GM13976 (cell line): Measurements from ENCODE around the gene SH3RF1.

Experiments
- DNase-seq: peaks from one replicate; pipeline ENCODE4 v3.0.0; 2012; ENCODE audit warnings: low spot score
- in situ Hi-C: fragments of 300-500 bp; cut with MboI; formaldehyde crosslinking; loops from one replicate; pipeline ENCODE4 v1.12.0; 2022; ENCODE audit warnings: low sequenced_read_pairs, mixed read lengths, inconsistent platforms; ENCODE audit not compliant: unreplicated experiment
- TF ChIP-seq, protein P1 (sequence below): IDR thresholded peaks from 2 replicates; pipeline ENCODE4 v1.5.1; 2012; ENCODE audit warnings: borderline replicate concordance, mild to moderate bottlenecking; ENCODE audit not compliant: insufficient read depth; ENCODE audit errors: extremely low read depth, missing control alignments, control extremely low read depth

The SH3RF1 gene

DNA sequence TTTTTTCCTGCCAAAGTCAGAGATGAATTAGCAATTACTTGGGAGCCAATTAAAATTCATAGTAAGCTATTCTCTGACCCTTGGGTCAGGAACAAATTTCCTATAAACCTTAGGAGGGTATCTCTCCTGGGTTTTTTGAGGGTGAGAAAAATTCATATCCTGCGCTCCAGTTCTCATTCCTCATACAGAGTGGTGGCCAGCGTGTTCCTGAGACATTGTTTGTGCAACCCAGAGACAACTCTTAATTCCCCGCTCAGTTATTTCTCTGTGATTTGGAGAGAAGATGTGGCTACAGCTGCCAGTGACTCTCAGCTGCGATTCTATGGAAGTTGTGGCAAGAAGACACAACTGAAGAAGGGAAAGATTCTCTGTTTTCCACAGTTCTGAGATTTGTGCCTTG is 222.8 kb downstream of the SH3RF1 start:
- DNase-seq: no peak
- in situ Hi-C loops: no loop called here
- TF ChIP-seq, protein P1, sequence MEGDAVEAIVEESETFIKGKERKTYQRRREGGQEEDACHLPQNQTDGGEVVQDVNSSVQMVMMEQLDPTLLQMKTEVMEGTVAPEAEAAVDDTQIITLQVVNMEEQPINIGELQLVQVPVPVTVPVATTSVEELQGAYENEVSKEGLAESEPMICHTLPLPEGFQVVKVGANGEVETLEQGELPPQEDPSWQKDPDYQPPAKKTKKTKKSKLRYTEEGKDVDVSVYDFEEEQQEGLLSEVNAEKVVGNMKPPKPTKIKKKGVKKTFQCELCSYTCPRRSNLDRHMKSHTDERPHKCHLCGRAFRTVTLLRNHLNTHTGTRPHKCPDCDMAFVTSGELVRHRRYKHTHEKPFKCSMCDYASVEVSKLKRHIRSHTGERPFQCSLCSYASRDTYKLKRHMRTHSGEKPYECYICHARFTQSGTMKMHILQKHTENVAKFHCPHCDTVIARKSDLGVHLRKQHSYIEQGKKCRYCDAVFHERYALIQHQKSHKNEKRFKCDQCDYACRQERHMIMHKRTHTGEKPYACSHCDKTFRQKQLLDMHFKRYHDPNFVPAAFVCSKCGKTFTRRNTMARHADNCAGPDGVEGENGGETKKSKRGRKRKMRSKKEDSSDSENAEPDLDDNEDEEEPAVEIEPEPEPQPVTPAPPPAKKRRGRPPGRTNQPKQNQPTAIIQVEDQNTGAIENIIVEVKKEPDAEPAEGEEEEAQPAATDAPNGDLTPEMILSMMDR: no peak

DNA sequence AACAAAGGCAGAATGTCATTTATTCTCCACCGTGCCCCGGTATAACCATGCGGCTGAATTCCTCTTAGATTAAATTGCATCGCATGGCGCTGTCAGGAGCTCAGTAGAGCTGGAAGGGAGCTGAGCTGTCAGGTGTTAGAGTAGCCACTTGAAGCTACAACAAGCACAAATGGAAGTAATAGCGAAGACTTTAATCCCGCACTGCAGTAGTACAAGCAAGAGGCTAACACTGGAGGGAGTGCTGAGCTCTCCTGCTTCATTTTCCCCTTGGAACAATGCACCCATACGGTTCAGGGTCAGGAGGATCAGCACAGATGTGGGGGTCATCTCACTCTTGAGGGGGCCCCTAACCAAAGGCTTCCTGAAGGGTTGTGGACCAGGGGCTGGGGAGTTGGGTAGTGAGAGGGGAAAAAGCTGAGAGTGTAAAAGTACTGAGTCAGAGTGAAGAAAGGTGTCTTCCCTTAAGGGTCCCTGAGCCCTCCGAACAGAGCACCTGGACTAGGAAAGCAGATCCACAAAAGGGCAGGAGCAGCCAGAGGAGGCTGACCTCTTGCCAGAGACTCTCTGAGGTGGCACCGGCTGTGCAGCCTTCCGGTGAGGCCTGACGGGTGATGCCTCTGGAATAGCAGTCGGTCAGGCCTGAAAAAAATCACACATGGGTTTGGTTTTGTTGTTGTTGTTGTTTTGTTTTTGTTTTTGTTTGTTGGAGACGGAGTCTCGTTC is 224.7 kb downstream of the SH3RF1 start:
- TF ChIP-seq, protein P1: no peak
- no peak for DNase-seq
- in situ Hi-C loops: no loop called here

DNA sequence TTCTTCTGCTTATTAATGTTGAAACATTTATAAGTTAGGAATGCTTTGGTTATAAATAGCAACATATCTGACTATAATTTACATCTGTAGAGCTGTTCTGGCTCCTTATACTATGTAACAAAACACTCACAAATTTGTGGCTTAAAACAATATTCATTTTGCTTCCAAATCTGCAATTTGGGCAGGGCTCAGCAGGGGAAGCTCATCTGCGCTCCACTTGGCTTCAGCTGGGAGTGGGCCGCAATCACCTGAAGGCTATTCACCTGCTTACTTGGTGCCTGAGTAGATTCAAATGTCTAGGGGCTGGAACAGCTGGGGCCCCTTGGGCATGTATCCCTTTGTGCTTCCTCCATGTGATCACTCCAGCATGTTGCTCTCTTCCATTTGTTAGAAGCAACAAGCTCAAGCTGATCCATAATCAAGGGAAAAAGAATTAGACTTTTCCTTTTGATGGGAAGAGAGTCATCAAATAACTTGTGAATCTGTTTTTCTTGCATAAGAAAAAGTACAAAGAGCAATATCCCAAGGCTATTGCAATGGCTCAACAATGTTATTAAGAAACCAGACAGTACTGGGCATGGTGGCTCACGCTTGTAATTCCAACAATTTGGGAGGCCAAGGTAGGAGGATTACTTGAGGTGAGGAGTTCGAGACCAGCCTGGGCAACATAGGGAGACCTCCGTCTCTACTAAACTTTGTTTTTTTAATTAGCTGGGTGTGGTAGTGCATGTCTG is 225.9 kb downstream of the SH3RF1 start:
- in situ Hi-C loops: no loop called here
- DNase-seq: no peak
- TF ChIP-seq, protein P1: no peak
